Keratinocyte (primary cell): ENCODE data around the gene ADAM19.

Experiments
- EZH2 ChIP-seq: IDR thresholded peaks from one replicate; pipeline ENCODE4 v1.6.1; 2012; ENCODE audit warnings: inconsistent platforms, mild to moderate bottlenecking, low read length, moderate library complexity
- TF ChIP-seq, protein P1 (sequence below), 3 experiments: IDR thresholded peaks in 1 of 3; conservative IDR thresholded peaks in 1 of 3; optimal IDR thresholded peaks in 1 of 3; 2 replicates in 2 of 3; 3 replicates in 1 of 3; pipeline versions ENCODE3 to v1.5.1; 2011; ENCODE audit warnings: low read length in 3 of 3, mild to moderate bottlenecking in 3 of 3, moderate library complexity in 2 of 3, control low read depth in 1 of 3, inconsistent platforms in 1 of 3; ENCODE audit not compliant: insufficient read depth in 2 of 3; ENCODE audit errors: extremely low read depth in 1 of 3

DNA sequence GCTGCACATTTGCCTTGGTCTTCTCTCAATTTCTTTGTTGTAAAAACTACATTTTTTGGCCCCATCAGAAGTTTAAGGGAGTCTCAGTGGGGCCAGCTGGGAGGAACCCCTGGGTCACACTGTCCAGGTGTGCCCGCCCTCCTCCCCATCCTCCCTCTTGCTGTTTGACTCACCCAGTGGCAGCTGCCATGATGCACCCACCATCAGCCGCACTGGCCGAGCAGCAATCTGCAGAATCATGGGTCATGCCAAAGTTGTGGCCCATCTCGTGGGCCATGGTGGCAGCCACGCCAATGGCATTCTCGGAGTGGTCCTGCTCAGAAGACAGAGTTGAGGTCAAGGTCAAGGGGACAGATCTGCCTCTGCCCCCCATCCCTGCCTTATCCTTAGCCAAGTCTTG is 70.1 kb downstream of the ADAM19 start:
- TF ChIP-seq EZH2, result no peak
- TF ChIP-seq, protein P1, sequence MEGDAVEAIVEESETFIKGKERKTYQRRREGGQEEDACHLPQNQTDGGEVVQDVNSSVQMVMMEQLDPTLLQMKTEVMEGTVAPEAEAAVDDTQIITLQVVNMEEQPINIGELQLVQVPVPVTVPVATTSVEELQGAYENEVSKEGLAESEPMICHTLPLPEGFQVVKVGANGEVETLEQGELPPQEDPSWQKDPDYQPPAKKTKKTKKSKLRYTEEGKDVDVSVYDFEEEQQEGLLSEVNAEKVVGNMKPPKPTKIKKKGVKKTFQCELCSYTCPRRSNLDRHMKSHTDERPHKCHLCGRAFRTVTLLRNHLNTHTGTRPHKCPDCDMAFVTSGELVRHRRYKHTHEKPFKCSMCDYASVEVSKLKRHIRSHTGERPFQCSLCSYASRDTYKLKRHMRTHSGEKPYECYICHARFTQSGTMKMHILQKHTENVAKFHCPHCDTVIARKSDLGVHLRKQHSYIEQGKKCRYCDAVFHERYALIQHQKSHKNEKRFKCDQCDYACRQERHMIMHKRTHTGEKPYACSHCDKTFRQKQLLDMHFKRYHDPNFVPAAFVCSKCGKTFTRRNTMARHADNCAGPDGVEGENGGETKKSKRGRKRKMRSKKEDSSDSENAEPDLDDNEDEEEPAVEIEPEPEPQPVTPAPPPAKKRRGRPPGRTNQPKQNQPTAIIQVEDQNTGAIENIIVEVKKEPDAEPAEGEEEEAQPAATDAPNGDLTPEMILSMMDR (optimal IDR thresholded peaks at IDR 0.05 in 1 of 3, IDR thresholded peaks at IDR 0.05 in 1 of 3, conservative IDR thresholded peaks at IDR 0.05 in 1 of 3; ENCODE audit: extremely low read depth in 1 of 3, insufficient read depth in 2 of 3, low read length in 3 of 3), result no peak
